Measurements from ENCODE around the gene IFNA13.
"Not testable (repeated sequence)": the region's sequence is repeated elsewhere in the genome, so short reads cannot be mapped to it uniquely, and the experiment has no call there.

Gene IFNA13

GRCh38 chr9:21395778-21396717 lies 28.2 kb upstream of the IFNA13 start:
- no peaks in the 10 kb centered on the region for H3K9me3 ChIP-seq (ENCODE audit: control insufficient read depth, low read depth, low read length)
- H3K36me3 ChIP-seq (ENCODE audit: control insufficient read depth, low read depth, low read length) = no peaks in the 10 kb centered on the region
- H3K4me3 ChIP-seq (ENCODE audit: low read length) = peak overlapping the region; percentile 62
- H3K27ac ChIP-seq (ENCODE audit: low read length) = no peak overlapping the region
- peaks cover 36% of the 10 kb centered on the region for H3K27me3 ChIP-seq (ENCODE audit: control insufficient read depth, insufficient read depth, low read length)
- peak overlapping the region; percentile 39 for H3K9ac ChIP-seq (ENCODE audit: low read length)
- H3K4me1 ChIP-seq (ENCODE audit: control insufficient read depth, low read depth, low read length) = no peaks in the 10 kb centered on the region

GRCh38 chr9:21392270-21392669 lies 24.4 kb upstream of the IFNA13 start:
- no peak overlapping the region for H3K4me3 ChIP-seq (ENCODE audit: low read length)
- H3K36me3 ChIP-seq (ENCODE audit: control insufficient read depth, low read depth, low read length) = no peaks in the 10 kb centered on the region
- H3K4me1 ChIP-seq (ENCODE audit: control insufficient read depth, low read depth, low read length) = no peaks in the 10 kb centered on the region
- H3K9me3 ChIP-seq (ENCODE audit: control insufficient read depth, low read depth, low read length) = no peaks in the 10 kb centered on the region
- no peak overlapping the region for H3K27ac ChIP-seq (ENCODE audit: low read length)
- peaks cover 24% of the 10 kb centered on the region for H3K27me3 ChIP-seq (ENCODE audit: control insufficient read depth, insufficient read depth, low read length)
- no peak overlapping the region for H3K9ac ChIP-seq (ENCODE audit: low read length)

- no peaks in the 10 kb centered on the region for H3K36me3 ChIP-seq (ENCODE audit: control insufficient read depth, low read depth, low read length)
- no peaks in the 10 kb centered on the region for H3K27me3 ChIP-seq (ENCODE audit: control insufficient read depth, insufficient read depth, low read length)
- peaks cover 11% of the 10 kb centered on the region for H3K4me1 ChIP-seq (ENCODE audit: control insufficient read depth, low read depth, low read length)
- H3K9me3 ChIP-seq (ENCODE audit: control insufficient read depth, low read depth, low read length) = no peaks in the 10 kb centered on the region
- no peak within 1 kb of the TSS for H3K4me3 ChIP-seq (ENCODE audit: low read length)
- H3K27ac ChIP-seq (ENCODE audit: low read length) = no peak within 1 kb of the TSS
- no peak within 1 kb of the TSS for H3K9ac ChIP-seq (ENCODE audit: low read length)
Observed at GRCh38 chr9:21385131-21385670, 17.3 kb upstream of the IFNA13 start, which contains the start of gene IFNA2. Gene IFNA2, minus strand, starts transcription at chr9:21385398. Its CDS starts 69 bp downstream, at chr9:21385329.

- peaks cover 11% of the 10 kb centered on the region for H3K4me1 ChIP-seq (ENCODE audit: control insufficient read depth, low read depth, low read length)
Observed at GRCh38 chr9:21383627-21384026, 15.8 kb upstream of the IFNA13 start.

GRCh38 chr9:21381448-21382339 lies 13.8 kb upstream of the IFNA13 start:
- Histone ChIP-seq H3K4me3 (ENCODE audit: low read length) (no peak overlapping the region), H3K27me3 (ENCODE audit: control insufficient read depth, insufficient read depth, low read length) (no peaks in the 10 kb centered on the region), H3K27ac (ENCODE audit: low read length) (no peak overlapping the region), H3K4me1 (ENCODE audit: control insufficient read depth, low read depth, low read length) (peaks cover 11% of the 10 kb centered on the region), H3K36me3 (ENCODE audit: control insufficient read depth, low read depth, low read length) (no peaks in the 10 kb centered on the region), H3K9me3 (ENCODE audit: control insufficient read depth, low read depth, low read length) (no peaks in the 10 kb centered on the region), H3K9ac (ENCODE audit: low read length) (no peak overlapping the region)

More at GRCh38 chr9:21383627-21384026, 15.8 kb upstream of the IFNA13 start:
- Histone ChIP-seq H3K4me3 (ENCODE audit: low read length) (no peak overlapping the region), H3K27ac (ENCODE audit: low read length) (no peak overlapping the region), H3K27me3 (ENCODE audit: control insufficient read depth, insufficient read depth, low read length) (no peaks in the 10 kb centered on the region), H3K36me3 (ENCODE audit: control insufficient read depth, low read depth, low read length) (no peaks in the 10 kb centered on the region), H3K9me3 (ENCODE audit: control insufficient read depth, low read depth, low read length) (no peaks in the 10 kb centered on the region), H3K9ac (ENCODE audit: low read length) (no peak overlapping the region)

GRCh38 chr9:21371467-21371866 lies 3.6 kb upstream of the IFNA13 start:
- H3K9me3 ChIP-seq (ENCODE audit: control insufficient read depth, low read depth, low read length); H3K27ac ChIP-seq (ENCODE audit: low read length); H3K4me3 ChIP-seq (ENCODE audit: low read length); H3K9ac ChIP-seq (ENCODE audit: low read length); H3K27me3 ChIP-seq (ENCODE audit: control insufficient read depth, insufficient read depth, low read length); H3K36me3 ChIP-seq (ENCODE audit: control insufficient read depth, low read depth, low read length); H3K4me1 ChIP-seq (ENCODE audit: control insufficient read depth, low read depth, low read length): not testable (repeated sequence)

- not testable (repeated sequence) for H3K36me3 ChIP-seq (ENCODE audit: control insufficient read depth, low read depth, low read length); H3K27ac ChIP-seq (ENCODE audit: low read length)
Observed at GRCh38 chr9:21367169-21367568, 688 bp downstream of the IFNA13 start.

GRCh38 chr9:21362287-21362686 lies 5.6 kb downstream of the IFNA13 start:
- Histone ChIP-seq H3K36me3 (ENCODE audit: control insufficient read depth, low read depth, low read length) (no peaks in the 10 kb centered on the region), H3K27ac (ENCODE audit: low read length) (no peak overlapping the region), H3K4me3 (ENCODE audit: low read length) (no peak overlapping the region), H3K4me1 (ENCODE audit: control insufficient read depth, low read depth, low read length) (no peaks in the 10 kb centered on the region), H3K27me3 (ENCODE audit: control insufficient read depth, insufficient read depth, low read length) (no peaks in the 10 kb centered on the region), H3K9me3 (ENCODE audit: control insufficient read depth, low read depth, low read length) (no peaks in the 10 kb centered on the region), H3K9ac (ENCODE audit: low read length) (no peak overlapping the region)

More at GRCh38 chr9:21367169-21367568, 688 bp downstream of the IFNA13 start:
- not testable (repeated sequence) for H3K27me3 ChIP-seq (ENCODE audit: control insufficient read depth, insufficient read depth, low read length); H3K9me3 ChIP-seq (ENCODE audit: control insufficient read depth, low read depth, low read length); H3K9ac ChIP-seq (ENCODE audit: low read length); H3K4me3 ChIP-seq (ENCODE audit: low read length); H3K4me1 ChIP-seq (ENCODE audit: control insufficient read depth, low read depth, low read length)

GRCh38 chr9:21357479-21358460 lies 10.1 kb downstream of the IFNA13 start:
- Histone ChIP-seq H3K27ac (ENCODE audit: low read length) (no peak overlapping the region), H3K9ac (ENCODE audit: low read length) (no peak overlapping the region), H3K9me3 (ENCODE audit: control insufficient read depth, low read depth, low read length) (no peaks in the 10 kb centered on the region), H3K27me3 (ENCODE audit: control insufficient read depth, insufficient read depth, low read length) (no peaks in the 10 kb centered on the region), H3K4me3 (ENCODE audit: low read length) (no peak overlapping the region), H3K4me1 (ENCODE audit: control insufficient read depth, low read depth, low read length) (no peaks in the 10 kb centered on the region), H3K36me3 (ENCODE audit: control insufficient read depth, low read depth, low read length) (no peaks in the 10 kb centered on the region)

GRCh38 chr9:21350787-21351186 lies 17.1 kb downstream of the IFNA13 start, which contains the start of gene IFNA6:
Gene IFNA6, minus strand, starts transcription at chr9:21350887. Its CDS starts 0 bp downstream, at chr9:21350887.
- H3K36me3 ChIP-seq (ENCODE audit: control insufficient read depth, low read depth, low read length) = no peaks in the 10 kb centered on the region
- H3K9me3 ChIP-seq (ENCODE audit: control insufficient read depth, low read depth, low read length) = no peaks in the 10 kb centered on the region
- H3K4me1 ChIP-seq (ENCODE audit: control insufficient read depth, low read depth, low read length) = no peaks in the 10 kb centered on the region
- no peaks in the 10 kb centered on the region for H3K27me3 ChIP-seq (ENCODE audit: control insufficient read depth, insufficient read depth, low read length)
- H3K27ac ChIP-seq (ENCODE audit: low read length) = no peak within 1 kb of the TSS
- H3K4me3 ChIP-seq (ENCODE audit: low read length) = no peak within 1 kb of the TSS
- no peak within 1 kb of the TSS for H3K9ac ChIP-seq (ENCODE audit: low read length)

Data from iPS-18a (cell line).